ENCODE measurements around the gene MDFI. TPM values are rescaled to one million over a fixed set of nuclear protein-coding genes. Genes with fewer than 3 reads are reported as not detected.

MDFI gene
- total RNA-seq, 2 experiments from 2014 or later = not detected

GRCh38 chr6:41597246-41598000 lies 40.8 kb upstream of the MDFI start:
- ATAC-seq (ENCODE audit: low read depth) (no peak), DNase-seq (no peak)
- no peak overlapping the region for H3K27ac Mint-ChIP-seq
- H3K9me3 Mint-ChIP-seq = no peaks in the 10 kb centered on the region
- H3K27me3 Mint-ChIP-seq = peaks cover 3% of the 10 kb centered on the region
- POLR2A ChIA-PET = no interaction called here
- no peak overlapping the region for H3K4me3 Mint-ChIP-seq
- no peaks in the 10 kb centered on the region for H3K4me1 Mint-ChIP-seq
- H3K36me3 Mint-ChIP-seq = no peaks in the 10 kb centered on the region

GRCh38 chr6:41598670-41599014 lies 39.6 kb upstream of the MDFI start:
- H3K36me3 Mint-ChIP-seq = no peaks in the 10 kb centered on the region
- H3K4me1 Mint-ChIP-seq = peaks cover 5% of the 10 kb centered on the region
- ATAC-seq (ENCODE audit: low read depth) (no peak), DNase-seq (no peak)
- peaks cover 3% of the 10 kb centered on the region for H3K27me3 Mint-ChIP-seq
- POLR2A ChIA-PET = no interaction called here
- no peak overlapping the region for H3K4me3 Mint-ChIP-seq
- no peak overlapping the region for H3K27ac Mint-ChIP-seq
- H3K9me3 Mint-ChIP-seq = no peaks in the 10 kb centered on the region

- H3K9me3 Mint-ChIP-seq = no peaks in the 10 kb centered on the region
- ATAC-seq (ENCODE audit: low read depth) (no peak), DNase-seq (no peak)
- H3K4me3 Mint-ChIP-seq = no peak overlapping the region
- peaks cover 3% of the 10 kb centered on the region for H3K27me3 Mint-ChIP-seq
- no peaks in the 10 kb centered on the region for H3K36me3 Mint-ChIP-seq
- H3K27ac Mint-ChIP-seq = no peak overlapping the region
- peaks cover 5% of the 10 kb centered on the region for H3K4me1 Mint-ChIP-seq
- POLR2A ChIA-PET = no interaction called here
Observed at GRCh38 chr6:41599015-41599851, 39.0 kb upstream of the MDFI start.

GRCh38 chr6:41599852-41600445 lies 38.3 kb upstream of the MDFI start:
- Mint-ChIP-seq H3K27me3 (peaks cover 4% of the 10 kb centered on the region), H3K4me1 (peaks cover 5% of the 10 kb centered on the region), H3K27ac (no peak overlapping the region), H3K4me3 (no peak overlapping the region), H3K36me3 (no peaks in the 10 kb centered on the region), H3K9me3 (no peaks in the 10 kb centered on the region)
- DNase-seq = no peak
- POLR2A ChIA-PET = no interaction called here
- ATAC-seq (ENCODE audit: low read depth) = no peak

GRCh38 chr6:41600499-41601247 lies 37.6 kb upstream of the MDFI start:
- Mint-ChIP-seq H3K27me3 (peaks cover 8% of the 10 kb centered on the region), H3K9me3 (no peaks in the 10 kb centered on the region), H3K4me3 (no peak overlapping the region), H3K36me3 (no peaks in the 10 kb centered on the region), H3K4me1 (peaks cover 5% of the 10 kb centered on the region), H3K27ac (no peak overlapping the region)
- ATAC-seq (ENCODE audit: low read depth) (no peak), DNase-seq (no peak)
- POLR2A ChIA-PET = no interaction called here

GRCh38 chr6:41601248-41601549 lies 37.1 kb upstream of the MDFI start:
- no peak overlapping the region for H3K27ac Mint-ChIP-seq
- H3K9me3 Mint-ChIP-seq = no peaks in the 10 kb centered on the region
- H3K27me3 Mint-ChIP-seq = peaks cover 9% of the 10 kb centered on the region
- ATAC-seq (ENCODE audit: low read depth) (no peak), DNase-seq (no peak)
- H3K4me3 Mint-ChIP-seq = no peak overlapping the region
- peaks cover 5% of the 10 kb centered on the region for H3K4me1 Mint-ChIP-seq
- H3K36me3 Mint-ChIP-seq = no peaks in the 10 kb centered on the region
- POLR2A ChIA-PET = no interaction called here

GRCh38 chr6:41602422-41602743 lies 35.9 kb upstream of the MDFI start:
- Mint-ChIP-seq H3K4me1 (peaks cover 5% of the 10 kb centered on the region), H3K9me3 (no peaks in the 10 kb centered on the region), H3K27me3 (peaks cover 9% of the 10 kb centered on the region), H3K27ac (no peak overlapping the region), H3K4me3 (no peak overlapping the region), H3K36me3 (no peaks in the 10 kb centered on the region)
- DNase-seq (no peak), ATAC-seq (ENCODE audit: low read depth) (no peak)
- POLR2A ChIA-PET = interaction anchor here (1.6 kb wide), 1 partner anchor 81 kb away, joined by 6 read pairs; no protein-coding TSS in a partner anchor

- ATAC-seq (ENCODE audit: low read depth) (peak; percentile 87), DNase-seq (peak; percentile 71)
- no peak overlapping the region for H3K4me3 Mint-ChIP-seq
- peaks cover 5% of the 10 kb centered on the region for H3K4me1 Mint-ChIP-seq
- H3K9me3 Mint-ChIP-seq = no peaks in the 10 kb centered on the region
- no peak overlapping the region for H3K27ac Mint-ChIP-seq
- POLR2A ChIA-PET = interaction anchor here (1.6 kb wide), 1 partner anchor 80 kb away, joined by 6 read pairs; no protein-coding TSS in a partner anchor
- H3K36me3 Mint-ChIP-seq = no peaks in the 10 kb centered on the region
- peaks cover 9% of the 10 kb centered on the region for H3K27me3 Mint-ChIP-seq
Observed at GRCh38 chr6:41602864-41603608, 35.2 kb upstream of the MDFI start.

- Mint-ChIP-seq H3K36me3 (no peaks in the 10 kb centered on the region), H3K4me3 (no peak overlapping the region), H3K27ac (no peak overlapping the region), H3K9me3 (no peaks in the 10 kb centered on the region), H3K4me1 (peaks cover 5% of the 10 kb centered on the region), H3K27me3 (peaks cover 9% of the 10 kb centered on the region)
- POLR2A ChIA-PET = no interaction called here
- DNase-seq = no peak
- ATAC-seq (ENCODE audit: low read depth) = no peak
Observed at GRCh38 chr6:41604006-41604405, 34.3 kb upstream of the MDFI start.

GRCh38 chr6:41605649-41606048 lies 32.6 kb upstream of the MDFI start:
- Mint-ChIP-seq H3K27ac (no peak overlapping the region), H3K36me3 (no peaks in the 10 kb centered on the region), H3K9me3 (no peaks in the 10 kb centered on the region), H3K27me3 (peaks cover 9% of the 10 kb centered on the region), H3K4me3 (no peak overlapping the region), H3K4me1 (peaks cover 5% of the 10 kb centered on the region)
- DNase-seq = no peak
- no peak for ATAC-seq (ENCODE audit: low read depth)
- POLR2A ChIA-PET = interaction anchor here (1.1 kb wide), 1 partner anchor 78 kb away, joined by 5 read pairs; no protein-coding TSS in a partner anchor

GRCh38 chr6:41607036-41607435 lies 31.2 kb upstream of the MDFI start:
- no peaks in the 10 kb centered on the region for H3K36me3 Mint-ChIP-seq
- H3K9me3 Mint-ChIP-seq = no peaks in the 10 kb centered on the region
- peaks cover 6% of the 10 kb centered on the region for H3K27me3 Mint-ChIP-seq
- no peak overlapping the region for H3K4me3 Mint-ChIP-seq
- DNase-seq = no peak
- no peak for ATAC-seq (ENCODE audit: low read depth)
- H3K4me1 Mint-ChIP-seq = peaks cover 7% of the 10 kb centered on the region
- no peak overlapping the region for H3K27ac Mint-ChIP-seq
- POLR2A ChIA-PET = interaction anchor here (1.1 kb wide), 1 partner anchor 76 kb away, joined by 5 read pairs; no protein-coding TSS in a partner anchor

GRCh38 chr6:41607736-41608135 lies 30.5 kb upstream of the MDFI start:
- Mint-ChIP-seq H3K4me3 (no peak overlapping the region), H3K27me3 (peaks cover 8% of the 10 kb centered on the region), H3K36me3 (no peaks in the 10 kb centered on the region), H3K27ac (no peak overlapping the region), H3K4me1 (peaks cover 6% of the 10 kb centered on the region), H3K9me3 (no peaks in the 10 kb centered on the region)
- DNase-seq (no peak), ATAC-seq (ENCODE audit: low read depth) (no peak)
- POLR2A ChIA-PET = no interaction called here

Measured in activated naive CD8-positive, alpha-beta T cell treated with anti-CD3 and anti-CD28 coated beads, Interleukin-2, amount 10 ng/mL, durations not matched to agents 7 days and 5 days (primary cell).